Fibroblast of the aortic adventitia (primary cell): ENCODE results near the gene MEGF11. TPM values are rescaled to one million over a fixed set of nuclear protein-coding genes. Genes with fewer than 3 reads are reported as not detected.

Source experiments
- DNase-seq: peaks from one replicate; pipeline ENCODE4 v3.0.0-alpha.2; 2010; ENCODE audit warnings: low read depth
- H3K4me3 ChIP-seq: 2 replicates; pipeline ENCODE4 v1.5.1; 2011; ENCODE audit warnings: low read depth, mild to moderate bottlenecking, control low read depth, low read length, moderate library complexity
- total RNA-seq: library from RNA; depleted of rRNA; stranded (reverse); fragments of >200 nt; gene quantifications from 2 replicates; pipeline ENCODE4 v1.2.3, GENCODE V29; 2012; ENCODE audit warnings: low replicate concordance
- TF ChIP-seq, protein P1 (sequence below): IDR thresholded peaks from 2 replicates; pipeline ENCODE4 v1.5.1; 2011; ENCODE audit warnings: mild to moderate bottlenecking, low read length, control low read depth, inconsistent platforms; ENCODE audit not compliant: insufficient read depth

Gene MEGF11
- total RNA-seq, 1 donor, result 0.36 TPM

GRCh38 chr15:66044837-66045236, 208.7 kb downstream of the MEGF11 start:
- H3K4me3 ChIP-seq, result no peak overlapping the region
- TF ChIP-seq, protein P1, sequence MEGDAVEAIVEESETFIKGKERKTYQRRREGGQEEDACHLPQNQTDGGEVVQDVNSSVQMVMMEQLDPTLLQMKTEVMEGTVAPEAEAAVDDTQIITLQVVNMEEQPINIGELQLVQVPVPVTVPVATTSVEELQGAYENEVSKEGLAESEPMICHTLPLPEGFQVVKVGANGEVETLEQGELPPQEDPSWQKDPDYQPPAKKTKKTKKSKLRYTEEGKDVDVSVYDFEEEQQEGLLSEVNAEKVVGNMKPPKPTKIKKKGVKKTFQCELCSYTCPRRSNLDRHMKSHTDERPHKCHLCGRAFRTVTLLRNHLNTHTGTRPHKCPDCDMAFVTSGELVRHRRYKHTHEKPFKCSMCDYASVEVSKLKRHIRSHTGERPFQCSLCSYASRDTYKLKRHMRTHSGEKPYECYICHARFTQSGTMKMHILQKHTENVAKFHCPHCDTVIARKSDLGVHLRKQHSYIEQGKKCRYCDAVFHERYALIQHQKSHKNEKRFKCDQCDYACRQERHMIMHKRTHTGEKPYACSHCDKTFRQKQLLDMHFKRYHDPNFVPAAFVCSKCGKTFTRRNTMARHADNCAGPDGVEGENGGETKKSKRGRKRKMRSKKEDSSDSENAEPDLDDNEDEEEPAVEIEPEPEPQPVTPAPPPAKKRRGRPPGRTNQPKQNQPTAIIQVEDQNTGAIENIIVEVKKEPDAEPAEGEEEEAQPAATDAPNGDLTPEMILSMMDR, result no peak

GRCh38 chr15:66043264-66043663, 210.3 kb downstream of the MEGF11 start:
- DNase-seq, result no peak
- TF ChIP-seq, protein P1, result no peak
- H3K4me3 ChIP-seq, result no peak overlapping the region

More at GRCh38 chr15:66044837-66045236, 208.7 kb downstream of the MEGF11 start:
- DNase-seq, result no peak

GRCh38 chr15:66042624-66043023, 210.9 kb downstream of the MEGF11 start:
- no peak for DNase-seq
- no peak overlapping the region for H3K4me3 ChIP-seq
- TF ChIP-seq, protein P1, result no peak

- TF ChIP-seq, protein P1, result no peak
- no peak overlapping the region for H3K4me3 ChIP-seq
Observed at GRCh38 chr15:66041276-66041675, 212.3 kb downstream of the MEGF11 start.

DNA sequence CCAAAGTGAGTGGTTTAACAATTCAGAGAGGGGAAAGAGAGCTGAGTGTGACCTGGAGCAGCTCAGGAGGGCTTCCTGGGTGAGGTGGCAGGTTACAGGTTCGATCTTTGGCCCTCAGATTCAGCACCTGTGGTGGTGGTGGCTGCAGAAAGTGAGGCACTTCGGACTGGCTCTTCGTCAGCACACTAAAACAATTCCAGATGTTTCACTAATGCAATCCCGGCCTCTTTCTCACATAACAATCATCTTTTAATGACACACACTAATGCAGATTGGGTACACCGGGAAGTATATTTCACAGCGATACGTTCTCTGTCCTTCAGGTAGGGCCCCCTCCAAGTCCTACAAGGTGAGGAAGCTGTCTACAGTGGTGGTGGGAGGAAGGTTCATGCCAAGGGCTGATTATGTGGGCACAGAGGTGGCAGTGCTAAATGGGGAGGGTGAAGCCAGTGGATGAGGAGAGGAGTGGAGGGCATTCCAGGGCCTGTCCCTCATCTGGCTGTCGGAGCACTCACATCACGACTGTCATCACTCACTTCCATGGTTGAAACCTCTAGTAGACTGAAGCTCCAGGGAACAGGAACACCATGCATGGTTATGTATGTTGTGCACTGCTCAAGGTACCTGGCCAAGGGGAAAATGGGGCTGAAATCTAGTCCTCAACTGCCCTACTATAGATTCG, 213.2 kb downstream of the MEGF11 start:
- TF ChIP-seq, protein P1, result no peak
- H3K4me3 ChIP-seq, result no peak overlapping the region
- DNase-seq, result no peak

More at GRCh38 chr15:66041276-66041675, 212.3 kb downstream of the MEGF11 start:
- no peak for DNase-seq

GRCh38 chr15:66039117-66039871, 214.3 kb downstream of the MEGF11 start:
- no peak for DNase-seq
- no peak overlapping the region for H3K4me3 ChIP-seq
- TF ChIP-seq, protein P1, result no peak
